B cell (primary cell): ENCODE measurements around the gene PAEP. TPM values are rescaled to one million over a fixed set of nuclear protein-coding genes. Genes with fewer than 3 reads are reported as not detected.

Experiments
- ATAC-seq: fragments of 200-7000 bp; cut with Tn5 transposase; one replicate; pipeline ENCODE4 v1.10.0; 2021; ENCODE audit warnings: low read depth, mild to moderate bottlenecking, moderate number of reproducible peaks, moderate library complexity
- CTCF ChIA-PET: fragments of 350-600 bp; sonication (Branson Sonifier 250); formaldehyde crosslinking; loops from one replicate; lab custom pipeline; 2021; ENCODE audit warnings: antibody characterized with exemption, inconsistent platforms; lab: Charles Lee
- POLR2A ChIA-PET: fragments of 350-600 bp; sonication (Branson Sonifier 250); formaldehyde crosslinking; loops from one replicate; lab custom pipeline; 2021; ENCODE audit warnings: antibody characterized with exemption; lab: Charles Lee
- DNase-seq: peaks from one replicate; pipeline ENCODE4 v3.0.0; 2013
- H2AFZ ChIP-seq: 2 replicates; pipeline ENCODE4 v1.6.1; 2012; ENCODE audit warnings: mild to moderate bottlenecking, low read depth, low read length; ENCODE audit not compliant: insufficient read depth, poor library complexity, severe bottlenecking
- H3K27ac ChIP-seq, 2 donors: 1 replicate in 1 of 2; 2 replicates in 1 of 2; pipeline ENCODE4 v1.5.1; 2012 to 2013; ENCODE audit warnings: low read length in 2 of 2, mild to moderate bottlenecking in 2 of 2, moderate library complexity in 1 of 2
- H3K27me3 ChIP-seq, 4 experiments: fragments of 200-600 bp in 1 of 4; sonication (generic) in 1 of 4; replicated peaks in 1 of 4; 1 replicate in 2 of 4; 2 replicates in 2 of 4; pipeline versions ENCODE4 v1.6.1 to v1.7.0; 2013 to 2016; ENCODE audit warnings: low read length in 3 of 4, mild to moderate bottlenecking in 2 of 4, mixed read lengths in 1 of 4, moderate library complexity in 1 of 4; ENCODE audit not compliant: insufficient read depth in 4 of 4, control insufficient read depth in 3 of 4; ENCODE audit errors: control extremely low read depth in 1 of 4
- H3K36me3 ChIP-seq, 2 experiments: replicated peaks in 1 of 2; 1 replicate in 1 of 2; 2 replicates in 1 of 2; pipeline versions ENCODE4 v1.6.1 to v1.7.1; 2013; ENCODE audit warnings: low read length in 1 of 2; ENCODE audit not compliant: insufficient read depth in 2 of 2, control insufficient read depth in 1 of 2; ENCODE audit errors: control extremely low read depth in 1 of 2, extremely low read depth in 1 of 2
- H3K4me1 ChIP-seq, 2 donors: fragments of 200-600 bp in 1 of 2; sonication (generic) in 1 of 2; 1 replicate in 1 of 2; 2 replicates in 1 of 2; pipeline versions ENCODE4 v1.5.1 to v1.6.1; 2013 to 2017; ENCODE audit warnings: low read length in 2 of 2; ENCODE audit not compliant: control insufficient read depth in 2 of 2, insufficient read depth in 2 of 2
- H3K4me2 ChIP-seq: replicated peaks from 2 replicates; pipeline ENCODE3; 2012; ENCODE audit warnings: mild to moderate bottlenecking, low read depth, low read length; ENCODE audit not compliant: poor library complexity, severe bottlenecking
- H3K4me3 ChIP-seq, 5 experiments: fragments of 200-600 bp in 1 of 5; sonication (generic) in 1 of 5; 1 replicate in 3 of 5; 2 replicates in 2 of 5; pipeline versions ENCODE4 v1.5.1 to v1.7.0; 2011 to 2016; ENCODE audit warnings: low read length in 4 of 5, mild to moderate bottlenecking in 4 of 5, low read depth in 2 of 5, control low read depth in 1 of 5, moderate library complexity in 1 of 5; ENCODE audit not compliant: insufficient read depth in 1 of 5; ENCODE audit errors: control extremely low read depth in 1 of 5, extremely low read depth in 1 of 5
- H3K79me2 ChIP-seq: fragments of 200-600 bp; sonication (generic); one replicate; pipeline ENCODE4 v1.6.0; 2016; ENCODE audit warnings: low read length; ENCODE audit not compliant: control insufficient read depth, insufficient read depth
- H3K9ac ChIP-seq: fragments of 200-600 bp; sonication (generic); 2 replicates; pipeline ENCODE4 v1.6.1; 2017; ENCODE audit warnings: mild to moderate bottlenecking, low read length, moderate library complexity
- H3K9me3 ChIP-seq, 3 donors: one replicate each; pipeline versions ENCODE4 v1.6.1 to v1.7.1; 2013; ENCODE audit warnings: low read length in 2 of 3; ENCODE audit not compliant: control insufficient read depth in 2 of 3, insufficient read depth in 1 of 3; ENCODE audit errors: control extremely low read depth in 1 of 3
- H4K20me1 ChIP-seq: 2 replicates; pipeline ENCODE4 v1.6.0; 2012; ENCODE audit warnings: mild to moderate bottlenecking, low read length; ENCODE audit not compliant: insufficient read depth, control insufficient read depth, poor library complexity, severe bottlenecking
- H3K27ac Mint-ChIP-seq: one replicate; pipeline ENCODE4 v1.8.0; 2021; ENCODE audit warnings: mixed read lengths
- H3K27me3 Mint-ChIP-seq: one replicate; pipeline ENCODE4 v1.8.0; 2021; ENCODE audit warnings: mixed read lengths
- H3K4me1 Mint-ChIP-seq: one replicate; pipeline ENCODE4 v1.8.0; 2021; ENCODE audit warnings: mixed read lengths
- H3K4me3 Mint-ChIP-seq: one replicate; pipeline ENCODE4 v1.8.0; 2021; ENCODE audit warnings: mixed read lengths
- H3K9me3 Mint-ChIP-seq: one replicate; pipeline ENCODE4 v1.8.0; 2022; ENCODE audit warnings: mixed read lengths; ENCODE audit not compliant: insufficient read depth
- EZH2 ChIP-seq: IDR thresholded peaks from 2 replicates; pipeline ENCODE4 v1.6.1; 2012; ENCODE audit warnings: borderline replicate concordance, low read depth, mild to moderate bottlenecking, moderate library complexity, low read length; ENCODE audit not compliant: insufficient read depth, poor library complexity, severe bottlenecking
- WGBS: methylation state at CpG from one replicate; pipeline ENCODE4 v1.1.5; 2013; ENCODE audit warnings: missing lambda C conversion rate; ENCODE audit not compliant: insufficient coverage; 5-methylcytosine and 5-hydroxymethylcytosine counted together
- intact Hi-C: fragments of 100-400 bp; cut with micrococcal nuclease; formaldehyde crosslinking; loops from one replicate; pipeline ENCODE4 v1.10.0; 2022
- polyA plus RNA-seq: library from polyadenylated mRNA; depleted of rRNA; stranded (reverse); fragments of >200 nt; gene quantifications from 2 replicates; pipeline ENCODE4 v1.2.3, GENCODE V29; 2012
- total RNA-seq, 2 donors: library from RNA; stranded (reverse); fragments of 120-200 nt in 1 of 2; gene quantifications; 1 replicate in 1 of 2; 2 replicates in 1 of 2; pipeline versions ENCODE4 v1.2.3 to v1.2.4, GENCODE V29; 2013 to 2022
- TF ChIP-seq, protein P1 (sequence below): fragments of 200-600 bp; IDR thresholded peaks from one replicate; pipeline ENCODE4 v1.8.0; 2022; ENCODE audit warnings: antibody characterized with exemption, mild to moderate bottlenecking

Gene PAEP
- total and polyA plus RNA-seq, 2 donors (not counting 1 experiment from before 2014, with no cell fraction given) = not detected

DNA sequence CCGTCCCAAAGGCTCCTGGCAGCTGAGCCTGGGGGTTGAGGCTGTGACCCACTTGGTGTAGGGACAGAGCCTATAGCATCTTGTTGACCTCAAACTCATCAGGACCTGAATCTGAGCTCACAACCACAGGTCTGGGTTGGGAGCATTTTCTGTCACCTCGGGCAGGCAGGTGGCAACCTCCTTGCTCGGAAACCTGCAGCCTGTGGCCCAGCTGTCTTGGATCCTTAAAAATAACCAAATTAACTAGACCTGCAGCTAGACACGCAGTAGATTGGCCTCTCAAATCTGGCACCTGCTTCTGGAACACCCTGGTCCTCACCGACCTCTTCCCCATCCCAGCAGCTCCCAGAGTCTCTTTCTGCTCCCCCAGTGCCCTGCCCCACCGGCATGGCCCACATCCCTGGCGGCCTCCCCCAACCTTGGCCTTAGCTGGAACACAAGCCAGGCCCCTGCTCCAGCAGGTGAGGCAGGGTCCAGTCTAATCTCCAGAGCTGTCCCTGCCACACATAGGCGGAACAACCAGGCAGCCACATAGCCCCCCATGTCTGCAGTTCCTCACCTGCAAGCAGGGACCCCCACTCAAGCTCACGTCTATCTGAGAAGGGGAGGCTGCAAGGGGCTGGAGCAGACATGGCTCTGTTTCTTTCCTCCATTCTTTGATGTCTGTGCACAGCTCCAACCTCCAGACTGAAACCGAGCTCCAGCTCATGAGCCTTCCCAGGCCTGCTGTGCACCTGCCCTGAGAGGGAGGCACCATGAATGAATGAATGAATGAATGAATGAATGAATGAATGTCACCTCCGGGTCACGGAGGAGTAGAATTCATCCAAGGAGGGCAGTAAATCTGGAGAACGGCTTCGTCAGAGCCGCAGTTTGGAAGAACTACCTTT lies 28.3 kb downstream of the PAEP start:
- CTCF ChIA-PET = interaction anchor here (1.1 kb wide), 1 partner anchor 10 kb away, joined by 3 read pairs; no protein-coding TSS in a partner anchor
- POLR2A ChIA-PET = no interaction called here
- no peaks in the 10 kb centered on the region for H3K4me1 Mint-ChIP-seq
- no peaks in the 10 kb centered on the region for H3K36me3 ChIP-seq
- no peak overlapping the region for H2AFZ ChIP-seq
- ATAC-seq (no peak), DNase-seq (no peak)
- intact Hi-C loops = no loop called here
- 74% methylated on average over 14 of the region's 15 CpGs for WGBS
- H3K27me3 ChIP-seq = no peaks in the 10 kb centered on the region
- H4K20me1 ChIP-seq = no peaks in the 10 kb centered on the region
- H3K27ac Mint-ChIP-seq = no peak overlapping the region
- no peak overlapping the region for H3K27ac ChIP-seq
- no peak overlapping the region for H3K4me3 Mint-ChIP-seq
- no peak overlapping the region for H3K9ac ChIP-seq
- no peaks in the 10 kb centered on the region for H3K4me1 ChIP-seq
- no peak overlapping the region for H3K4me2 ChIP-seq
- peaks cover 11% of the 10 kb centered on the region for H3K27me3 Mint-ChIP-seq
- no peaks in the 10 kb centered on the region for H3K79me2 ChIP-seq
- no peaks in the 10 kb centered on the region for H3K9me3 Mint-ChIP-seq
- TF ChIP-seq EZH2 = no peak
- TF ChIP-seq, protein P1, sequence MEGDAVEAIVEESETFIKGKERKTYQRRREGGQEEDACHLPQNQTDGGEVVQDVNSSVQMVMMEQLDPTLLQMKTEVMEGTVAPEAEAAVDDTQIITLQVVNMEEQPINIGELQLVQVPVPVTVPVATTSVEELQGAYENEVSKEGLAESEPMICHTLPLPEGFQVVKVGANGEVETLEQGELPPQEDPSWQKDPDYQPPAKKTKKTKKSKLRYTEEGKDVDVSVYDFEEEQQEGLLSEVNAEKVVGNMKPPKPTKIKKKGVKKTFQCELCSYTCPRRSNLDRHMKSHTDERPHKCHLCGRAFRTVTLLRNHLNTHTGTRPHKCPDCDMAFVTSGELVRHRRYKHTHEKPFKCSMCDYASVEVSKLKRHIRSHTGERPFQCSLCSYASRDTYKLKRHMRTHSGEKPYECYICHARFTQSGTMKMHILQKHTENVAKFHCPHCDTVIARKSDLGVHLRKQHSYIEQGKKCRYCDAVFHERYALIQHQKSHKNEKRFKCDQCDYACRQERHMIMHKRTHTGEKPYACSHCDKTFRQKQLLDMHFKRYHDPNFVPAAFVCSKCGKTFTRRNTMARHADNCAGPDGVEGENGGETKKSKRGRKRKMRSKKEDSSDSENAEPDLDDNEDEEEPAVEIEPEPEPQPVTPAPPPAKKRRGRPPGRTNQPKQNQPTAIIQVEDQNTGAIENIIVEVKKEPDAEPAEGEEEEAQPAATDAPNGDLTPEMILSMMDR = no peak
- H3K9me3 ChIP-seq = no peaks in the 10 kb centered on the region
- no peak overlapping the region for H3K4me3 ChIP-seq

DNA sequence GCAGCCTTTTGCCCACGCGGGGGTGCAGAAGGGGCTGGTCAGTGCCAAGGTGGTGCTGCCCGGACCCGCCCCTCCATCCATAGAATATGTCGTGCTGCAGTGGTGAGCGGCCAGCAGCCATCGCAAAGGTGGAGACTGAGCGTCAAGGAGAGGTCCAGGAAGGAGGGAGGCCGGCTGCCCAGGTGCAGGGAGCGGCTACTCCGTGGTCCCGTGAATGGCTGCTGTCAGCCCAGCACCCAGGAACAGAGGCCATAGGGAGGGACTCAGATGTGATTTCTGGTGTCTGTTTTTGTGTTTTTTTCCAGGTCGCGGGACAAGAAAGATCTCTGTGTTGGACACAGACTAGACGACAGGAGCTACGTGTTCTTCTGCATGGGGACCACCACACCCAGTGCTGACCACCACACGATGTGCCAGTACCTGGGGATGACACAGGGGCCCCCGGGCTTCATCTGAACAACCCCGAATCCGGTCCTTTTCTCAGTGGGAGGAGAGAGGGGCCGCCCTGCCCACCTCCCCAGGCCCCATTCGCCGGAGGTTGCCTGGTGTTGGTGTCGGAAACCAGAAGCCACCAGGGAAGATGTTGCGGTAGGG lies 29.0 kb downstream of the PAEP start:
- Histone ChIP-seq H3K36me3 (no peaks in the 10 kb centered on the region), H3K4me3 (no peak overlapping the region), H3K4me1 (no peaks in the 10 kb centered on the region), H2AFZ (no peak overlapping the region), H3K27ac (no peak overlapping the region), H4K20me1 (no peaks in the 10 kb centered on the region), H3K79me2 (no peaks in the 10 kb centered on the region), H3K4me2 (no peak overlapping the region), H3K9me3 (no peaks in the 10 kb centered on the region), H3K9ac (no peak overlapping the region), H3K27me3 (no peaks in the 10 kb centered on the region)
- peaks cover 12% of the 10 kb centered on the region for H3K27me3 Mint-ChIP-seq
- ChIA-PET CTCF (no interaction called here), POLR2A (no interaction called here)
- DNase-seq (no peak), ATAC-seq (no peak)
- no peaks in the 10 kb centered on the region for H3K9me3 Mint-ChIP-seq
- H3K27ac Mint-ChIP-seq = no peak overlapping the region
- 89% methylated on average over 23 of the region's 25 CpGs for WGBS
- no peaks in the 10 kb centered on the region for H3K4me1 Mint-ChIP-seq
- no peak overlapping the region for H3K4me3 Mint-ChIP-seq
- intact Hi-C loops = no loop called here
- TF ChIP-seq EZH2 = no peak
- TF ChIP-seq, protein P1 = no peak
